ENCODE measurements around the gene MRPL55.

MRPL55 gene

GRCh38 chr1:228066416-228066815 is 42.7 kb downstream of the MRPL55 start:
- no peak for DNase-seq

- no peak for DNase-seq
Observed at GRCh38 chr1:228065543-228066347, 43.4 kb downstream of the MRPL55 start.

- no peak for DNase-seq
Observed at GRCh38 chr1:228064741-228065542, 44.2 kb downstream of the MRPL55 start.

GRCh38 chr1:228064296-228064695 is 44.8 kb downstream of the MRPL55 start:
- no peak for DNase-seq

- no peak for DNase-seq
Observed at GRCh38 chr1:228063251-228064191, 45.6 kb downstream of the MRPL55 start.

- DNase-seq = no peak
Observed at GRCh38 chr1:228062812-228063211, 46.3 kb downstream of the MRPL55 start.

- no peak for DNase-seq
Observed at GRCh38 chr1:228062085-228062791, 46.9 kb downstream of the MRPL55 start.

GRCh38 chr1:228061411-228062084 is 47.6 kb downstream of the MRPL55 start:
- no peak for DNase-seq

GRCh38 chr1:228060458-228061190 is 48.5 kb downstream of the MRPL55 start:
- no peak for DNase-seq

GRCh38 chr1:228059634-228060457 is 49.3 kb downstream of the MRPL55 start:
- no peak for DNase-seq

- DNase-seq = no peak
Observed at GRCh38 chr1:228058949-228059633, 50.0 kb downstream of the MRPL55 start.

- no peak for DNase-seq
Observed at GRCh38 chr1:228058172-228058948, 50.7 kb downstream of the MRPL55 start.

All from MV-4-11 (cell line).